Thyroid gland (tissue), 4 donors: ENCODE measurements around the gene OXCT2. TPM values are rescaled to one million over a fixed set of nuclear protein-coding genes. Genes with fewer than 3 reads are reported as not detected.
A peak's percentile ranks its signal among the peaks of the same experiment; 100 is the strongest.

Source experiments
- DNase-seq, 2 donors: peaks; one replicate each; pipeline ENCODE4 v3.0.0-alpha.2; 2019
- H3K27ac ChIP-seq, 3 donors: fragments of 200-600 bp; sonication (generic); 1 replicate in 2 of 3; 2 replicates in 1 of 3; pipeline ENCODE4 v1.5.1; 2016 to 2019; ENCODE audit warnings: mild to moderate bottlenecking in 1 of 3, moderate library complexity in 1 of 3
- H3K27me3 ChIP-seq: fragments of 200-600 bp; sonication (generic); one replicate; pipeline ENCODE4 v1.5.1; 2019
- H3K36me3 ChIP-seq, 2 donors: fragments of 200-600 bp; sonication (generic); one replicate each; pipeline ENCODE4 v1.5.1; 2016 to 2019
- H3K4me1 ChIP-seq, 2 donors: fragments of 200-600 bp; sonication (generic); one replicate each; pipeline ENCODE4 v1.5.1; 2017 to 2019
- H3K4me3 ChIP-seq, 3 donors: fragments of 200-600 bp; sonication (generic); replicated peaks in 1 of 3; 1 replicate in 2 of 3; 2 replicates in 1 of 3; pipeline ENCODE4 v1.5.1; 2016; ENCODE audit warnings: mild to moderate bottlenecking in 1 of 3
- H3K9me3 ChIP-seq: fragments of 200-600 bp; sonication (generic); one replicate; pipeline ENCODE4 v1.5.1; 2017
- POLR2A ChIP-seq, 2 donors: fragments of 450-650 bp; IDR thresholded peaks; one replicate each; pipeline ENCODE4 v1.6.1; 2017; ENCODE audit warnings: antibody characterized with exemption in 2 of 2, mild to moderate bottlenecking in 2 of 2, moderate library complexity in 1 of 2
- WGBS, 2 donors: methylation state at CpG; one replicate each; pipeline ENCODE4 v1.1.5; 2017; 5-methylcytosine and 5-hydroxymethylcytosine counted together
- intact Hi-C: fragments of 100-400 bp; cut with DNase I; formaldehyde crosslinking; loops from one replicate; pipeline ENCODE4 v1.15.1; 2023
- small RNA-seq: library from RNA; depleted of rRNA; stranded (forward); fragments of <200 nt; gene quantifications from one replicate; pipeline ENCODE3, GENCODE V24; 2016
- total RNA-seq, 4 donors: library from RNA; depleted of rRNA; stranded (reverse); fragments of >200 nt; gene quantifications; one replicate each; pipeline ENCODE4 v1.2.3, GENCODE V29; 2016
- TF ChIP-seq, protein P1 (sequence below), 6 experiments: fragments of 200-600 bp in 3 of 6; fragments of 450-650 bp in 3 of 6; sonication (generic) in 3 of 6; IDR thresholded peaks; one replicate each; pipeline ENCODE4 v1.5.1; 2016 to 2019; ENCODE audit warnings: antibody characterized with exemption in 6 of 6, mild to moderate bottlenecking in 2 of 6, inconsistent platforms in 1 of 6, moderate library complexity in 1 of 6

OXCT2 gene
- total RNA-seq, 4 donors from 2014 or later: 2.6 to 8.2 (median 3.5) TPM

DNA sequence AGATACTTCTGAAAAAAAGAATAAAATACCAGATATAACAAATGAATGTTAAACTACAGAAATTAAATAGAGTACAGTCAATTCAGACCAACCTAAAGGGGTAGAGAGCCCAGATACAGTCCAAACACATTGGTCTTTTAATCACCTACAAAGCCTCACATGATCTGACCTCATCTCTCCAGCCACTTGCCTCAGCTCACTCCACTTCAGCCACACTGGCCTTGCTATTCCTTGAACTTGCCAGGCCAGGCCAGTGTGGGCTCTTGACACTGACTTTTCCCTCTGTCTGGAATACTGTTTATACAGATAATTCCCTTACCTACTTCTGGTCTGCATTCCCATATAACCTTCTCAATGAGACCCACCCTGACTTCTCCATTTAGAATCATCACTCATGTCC lies 49.5 kb downstream of the OXCT2 start:
- H3K4me1 ChIP-seq: no peaks in the 10 kb centered on the region
- H3K36me3 ChIP-seq: no peaks in the 10 kb centered on the region
- TF ChIP-seq POLR2A (IDR thresholded peaks at IDR 0.05): no peak
- TF ChIP-seq, protein P1, sequence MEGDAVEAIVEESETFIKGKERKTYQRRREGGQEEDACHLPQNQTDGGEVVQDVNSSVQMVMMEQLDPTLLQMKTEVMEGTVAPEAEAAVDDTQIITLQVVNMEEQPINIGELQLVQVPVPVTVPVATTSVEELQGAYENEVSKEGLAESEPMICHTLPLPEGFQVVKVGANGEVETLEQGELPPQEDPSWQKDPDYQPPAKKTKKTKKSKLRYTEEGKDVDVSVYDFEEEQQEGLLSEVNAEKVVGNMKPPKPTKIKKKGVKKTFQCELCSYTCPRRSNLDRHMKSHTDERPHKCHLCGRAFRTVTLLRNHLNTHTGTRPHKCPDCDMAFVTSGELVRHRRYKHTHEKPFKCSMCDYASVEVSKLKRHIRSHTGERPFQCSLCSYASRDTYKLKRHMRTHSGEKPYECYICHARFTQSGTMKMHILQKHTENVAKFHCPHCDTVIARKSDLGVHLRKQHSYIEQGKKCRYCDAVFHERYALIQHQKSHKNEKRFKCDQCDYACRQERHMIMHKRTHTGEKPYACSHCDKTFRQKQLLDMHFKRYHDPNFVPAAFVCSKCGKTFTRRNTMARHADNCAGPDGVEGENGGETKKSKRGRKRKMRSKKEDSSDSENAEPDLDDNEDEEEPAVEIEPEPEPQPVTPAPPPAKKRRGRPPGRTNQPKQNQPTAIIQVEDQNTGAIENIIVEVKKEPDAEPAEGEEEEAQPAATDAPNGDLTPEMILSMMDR (IDR thresholded peaks at IDR 0.05): no peak
- no peaks in the 10 kb centered on the region for H3K9me3 ChIP-seq
- H3K27ac ChIP-seq: no peak overlapping the region
- intact Hi-C loops: no loop called here
- DNase-seq: no peak
- H3K4me3 ChIP-seq: no peak overlapping the region
- H3K27me3 ChIP-seq: no peaks in the 10 kb centered on the region

DNA sequence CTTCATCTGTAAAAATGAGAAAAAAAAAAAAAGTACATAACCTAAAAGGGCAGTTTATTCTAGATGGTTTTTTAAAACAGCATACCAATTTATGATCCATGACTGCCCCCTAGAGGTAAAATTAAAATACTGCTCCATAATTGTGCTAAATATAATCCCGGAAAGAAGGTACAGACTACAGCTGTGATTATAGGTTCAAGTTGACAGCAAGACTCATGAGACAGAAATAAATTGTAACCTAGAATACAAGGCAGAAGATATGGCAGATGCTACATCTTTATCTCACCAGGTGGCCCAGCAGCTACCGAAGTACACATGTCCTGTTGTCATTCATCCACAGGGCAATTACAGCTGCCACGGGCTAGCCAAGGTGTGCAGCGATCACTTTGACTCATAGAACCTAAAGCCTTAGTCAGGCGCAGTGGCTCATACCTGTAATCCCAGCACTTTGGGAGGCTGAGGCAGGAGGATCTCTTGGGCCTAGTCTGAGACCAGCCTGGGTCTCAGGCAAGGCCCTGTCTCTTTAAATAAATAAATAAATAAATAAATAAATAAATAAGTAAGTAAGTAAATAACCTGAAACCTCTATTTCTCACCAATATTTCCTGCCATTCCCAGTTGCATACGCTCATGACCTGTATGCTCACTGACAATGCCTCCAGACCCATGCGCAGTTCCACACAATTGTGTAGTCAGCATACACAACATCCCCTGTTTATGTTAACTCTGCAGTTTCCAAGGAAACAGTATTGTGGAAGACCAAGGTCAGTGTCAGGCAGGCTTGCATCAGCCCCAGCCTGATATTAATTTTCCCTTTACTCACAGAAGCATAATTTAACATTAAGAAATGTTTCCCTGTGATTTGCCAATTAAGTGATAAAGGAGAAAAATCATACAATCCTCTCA lies 50.8 kb downstream of the OXCT2 start:
- WGBS, 2 donors: 41 to 45% methylated on average over 7 of the region's 7 CpGs
- Histone ChIP-seq H3K27ac (no peak overlapping the region), H3K4me3 (no peak overlapping the region), H3K36me3 (no peaks in the 10 kb centered on the region), H3K27me3 (no peaks in the 10 kb centered on the region), H3K4me1 (no peaks in the 10 kb centered on the region), H3K9me3 (no peaks in the 10 kb centered on the region)
- intact Hi-C loops: no loop called here
- TF ChIP-seq, protein P1 (IDR thresholded peaks at IDR 0.05): peak; percentile 51 to 90 (median 68)
- TF ChIP-seq POLR2A (IDR thresholded peaks at IDR 0.05): no peak
- no peak for DNase-seq

Small RNAs within 50 kb of the gene (small RNA-seq; reads per million reads assigned to genes)
- gene AL033527.1: not detected
- not detected for gene RNU7-121P

Other genes with a start within 250 kb of the OXCT2 start
- gene PABPC4, start 194.6 kb downstream of the OXCT2 start, total RNA-seq: 100 to 1,000 TPM in 3 of 4 donors, 10 to 100 TPM in 1; 81.1 to 143 (median 107) TPM
- gene HEYL, start 131.7 kb downstream of the OXCT2 start, total RNA-seq: 10 to 100 TPM in 2 of 4 donors, 1 to 10 TPM in 2; 9.3 to 17.0 (median 11.5) TPM
- under 1 TPM in 2 of 4 donors, not detected in 2; 0.33 to 0.73 TPM for gene NT5C1A, start 99.2 kb downstream of the OXCT2 start, total RNA-seq
- under 1 TPM; 0.11 to 0.83 (median 0.29) TPM for gene HPCAL4, start 79.9 kb downstream of the OXCT2 start, total RNA-seq
- 10 to 100 TPM; 47.1 to 52.7 (median 50.9) TPM for gene PPIE, start 32.5 kb downstream of the OXCT2 start, total RNA-seq
- gene BMP8B, start 17.5 kb upstream of the OXCT2 start, total RNA-seq: 10 to 100 TPM in 1 of 4 donors, 1 to 10 TPM in 3; 6.6 to 15.4 (median 8.1) TPM
- 10 to 100 TPM; 22.6 to 35.2 (median 25.3) TPM for gene TRIT1, start 112.2 kb upstream of the OXCT2 start, total RNA-seq
- 1 to 10 TPM; 1.4 to 3.9 (median 3.5) TPM for gene MYCL, start 130.6 kb upstream of the OXCT2 start, total RNA-seq
- gene MFSD2A, start 183.8 kb upstream of the OXCT2 start, total RNA-seq: 10 to 100 TPM in 2 of 4 donors, 1 to 10 TPM in 2; 8.9 to 60.8 (median 16.5) TPM